NCI-H2081 treated with DMSO at 0.1 percent for 48 hours (cell line): ENCODE results near the gene DDX3X.
"Not testable (repeated sequence)": the region's sequence is repeated elsewhere in the genome, so short reads cannot be mapped to it uniquely, and the experiment has no call there.

Experiments
- DNase-seq: peaks from one replicate; lab custom pipeline; 2025; lab: John Stamatoyannopoulos, UW

The DDX3X gene

DNA sequence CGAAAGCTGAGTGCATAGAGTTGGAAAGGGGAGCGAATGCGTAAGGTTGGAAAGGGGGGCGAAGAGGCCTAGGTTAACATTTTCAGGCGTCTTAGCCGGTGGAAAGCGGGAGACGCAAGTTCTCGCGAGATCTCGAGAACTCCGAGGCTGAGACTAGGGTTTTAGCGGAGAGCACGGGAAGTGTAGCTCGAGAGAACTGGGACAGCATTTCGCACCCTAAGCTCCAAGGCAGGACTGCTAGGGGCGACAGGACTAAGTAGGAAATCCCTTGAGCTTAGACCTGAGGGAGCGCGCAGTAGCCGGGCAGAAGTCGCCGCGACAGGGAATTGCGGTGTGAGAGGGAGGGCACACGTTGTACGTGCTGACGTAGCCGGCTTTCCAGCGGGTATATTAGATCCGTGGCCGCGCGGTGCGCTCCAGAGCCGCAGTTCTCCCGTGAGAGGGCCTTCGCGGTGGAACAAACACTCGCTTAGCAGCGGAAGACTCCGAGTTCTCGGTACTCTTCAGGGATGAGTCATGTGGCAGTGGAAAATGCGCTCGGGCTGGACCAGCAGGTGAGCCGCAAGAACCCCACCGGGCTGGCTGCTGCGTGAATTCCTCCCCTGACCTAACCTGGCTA, at the start of gene DDX3X:
TSS of gene DDX3X (plus strand) at position 419 of the 619 bp plus-strand sequence. CDS start at position 510, 91 bp downstream.
- peak; percentile 88 for DNase-seq

DNA sequence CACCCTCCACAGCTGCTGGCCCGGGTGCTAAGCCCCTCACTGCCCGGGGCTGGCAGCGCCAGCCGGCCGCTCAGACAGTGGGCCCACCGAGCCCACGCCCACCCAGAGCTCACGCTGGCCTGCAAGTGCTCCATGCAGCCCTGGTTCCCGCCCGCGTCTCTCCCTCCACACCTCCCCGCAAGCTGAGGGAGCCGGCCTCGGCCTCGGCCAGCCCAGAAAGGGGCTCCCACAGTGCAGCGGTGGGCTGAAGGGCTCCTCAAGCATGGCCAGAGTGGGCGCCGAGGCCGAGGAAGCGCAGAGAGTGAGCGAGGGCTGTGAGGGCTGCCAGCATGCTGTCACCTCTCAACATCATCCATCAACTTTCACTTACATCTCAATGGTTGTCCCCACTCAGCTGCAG, 48.0 kb upstream of the DDX3X start:
- not testable (repeated sequence) for DNase-seq

DNA sequence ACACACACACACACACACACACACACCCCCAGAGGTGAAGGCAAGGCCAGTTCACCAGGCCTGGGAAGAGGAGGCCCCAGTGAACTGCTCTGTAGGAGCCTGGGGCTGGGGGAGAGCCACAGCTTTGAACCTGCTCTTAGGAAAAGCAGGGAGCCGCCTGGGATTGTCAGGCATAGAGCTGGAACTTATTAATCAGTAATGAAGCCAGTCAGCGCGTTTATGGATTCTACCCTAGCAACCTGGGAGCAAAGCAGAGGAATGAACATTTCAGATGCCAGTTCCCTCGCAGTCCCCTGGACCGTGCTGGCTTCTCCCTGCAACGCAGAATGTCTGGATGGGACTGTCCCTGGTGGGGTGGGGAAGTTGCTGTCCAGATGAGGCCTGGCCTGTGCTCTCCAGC, 45.3 kb upstream of the DDX3X start:
- DNase-seq, result no peak

DNA sequence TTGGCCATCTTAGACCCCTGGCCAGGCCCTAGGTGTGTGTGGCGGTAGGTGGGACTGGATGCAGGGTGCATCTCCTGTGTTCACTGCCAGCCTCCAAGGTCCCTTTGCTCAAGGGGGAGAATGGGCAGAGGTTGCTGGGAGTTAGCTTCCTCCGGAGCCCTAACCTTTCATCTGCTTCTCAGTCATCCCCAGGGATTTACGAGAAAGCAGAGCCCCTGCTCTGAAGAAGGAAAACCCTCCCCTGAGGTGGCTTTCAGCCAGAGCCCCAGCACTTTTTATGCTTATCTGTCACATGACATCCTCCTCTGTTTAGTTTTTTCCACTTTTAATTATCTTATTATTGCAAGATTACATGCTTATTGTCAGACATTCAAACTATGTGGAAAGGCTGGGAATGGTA, 44.9 kb upstream of the DDX3X start:
- DNase-seq, result no peak

DNA sequence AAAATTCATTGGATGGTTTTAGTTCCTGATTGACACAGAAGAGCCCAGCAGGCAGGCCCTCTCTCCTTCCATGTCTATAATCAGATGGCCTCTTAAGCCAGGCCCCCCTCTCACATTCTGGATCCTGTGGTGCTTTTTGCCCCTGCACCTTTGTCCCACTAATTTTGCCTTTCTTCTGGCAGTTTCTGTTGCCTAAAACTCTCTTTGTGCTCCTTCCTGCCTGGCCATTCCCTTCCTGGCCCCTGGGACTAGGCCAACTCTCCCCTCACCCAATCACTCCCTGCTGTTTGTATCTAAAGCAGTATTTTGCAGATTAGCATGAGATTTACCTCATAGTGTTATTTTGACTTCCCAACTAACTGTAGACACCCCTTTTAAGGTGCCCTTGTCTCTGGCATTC, 42.7 kb upstream of the DDX3X start:
- DNase-seq, result no peak

DNA sequence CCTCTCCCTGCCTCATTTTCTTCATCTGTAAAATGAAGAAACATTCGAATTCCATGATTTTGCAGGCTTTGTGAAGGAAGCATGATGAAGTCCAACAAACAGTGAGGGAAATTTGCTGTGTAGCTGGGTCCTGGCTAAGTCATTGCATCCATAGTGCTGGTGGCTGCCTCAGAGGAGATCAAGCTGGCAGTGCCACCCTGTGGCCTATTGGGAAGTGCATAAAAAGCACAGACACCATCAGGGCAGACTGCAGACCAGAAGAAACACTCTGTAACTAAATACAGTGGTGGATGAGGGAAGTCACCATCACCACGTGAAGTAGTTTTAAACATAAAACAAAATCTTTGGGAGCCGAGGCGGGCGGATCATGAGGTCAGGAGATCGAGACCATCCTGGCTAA, 40.7 kb upstream of the DDX3X start:
- no peak for DNase-seq

DNA sequence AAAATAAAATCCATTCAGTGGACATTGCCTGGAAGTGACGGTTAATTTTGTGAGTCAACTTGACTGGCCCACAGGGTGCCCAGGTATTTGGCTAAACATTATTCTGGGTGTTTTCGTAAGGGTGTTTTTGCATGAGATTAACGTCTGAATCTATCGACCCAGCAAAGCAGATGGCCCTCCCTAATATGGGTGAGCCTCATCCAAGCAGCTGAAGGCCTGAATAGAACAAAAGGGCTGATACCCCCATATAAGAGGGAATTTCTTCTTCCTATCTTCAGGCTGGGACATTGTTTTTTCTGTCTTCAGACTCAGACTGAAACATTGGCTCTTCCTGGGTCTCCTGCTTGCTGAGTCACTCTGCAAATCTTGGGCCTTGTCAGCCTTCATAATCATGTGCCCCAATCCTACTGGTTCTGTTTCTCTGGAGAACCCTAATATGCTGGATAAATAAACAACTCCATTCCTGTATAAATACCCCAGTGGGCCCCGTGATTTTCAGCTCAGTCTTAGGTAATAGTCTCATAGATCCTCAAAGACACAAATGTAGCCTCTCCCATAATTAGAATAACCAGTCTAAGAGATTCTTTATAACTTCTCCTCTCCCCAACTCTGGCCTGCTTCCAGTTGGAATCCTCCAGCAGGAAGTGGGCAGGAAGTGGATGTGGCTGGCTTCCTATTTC, 33.1 kb upstream of the DDX3X start:
- DNase-seq, result no peak

DNA sequence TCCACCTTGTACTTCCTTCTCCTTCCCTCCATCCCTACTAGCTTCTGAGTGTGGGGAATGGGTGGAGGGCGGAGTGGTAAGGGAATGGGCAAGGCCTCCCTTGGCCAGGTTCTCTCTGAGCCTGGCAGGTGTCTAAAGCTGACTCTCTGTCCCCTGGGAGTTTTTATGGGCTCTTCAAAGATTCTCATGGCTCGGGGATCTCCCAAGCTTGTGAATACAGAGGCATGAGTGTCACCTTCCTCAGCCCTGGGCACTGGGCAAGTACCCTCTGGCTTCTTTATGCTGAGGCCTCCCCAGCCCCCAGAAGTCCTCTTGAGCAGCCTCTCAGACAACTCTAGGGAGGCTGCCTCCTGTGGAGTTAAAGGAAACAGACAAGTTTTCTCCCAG, 32.5 kb upstream of the DDX3X start:
- no peak for DNase-seq

DNA sequence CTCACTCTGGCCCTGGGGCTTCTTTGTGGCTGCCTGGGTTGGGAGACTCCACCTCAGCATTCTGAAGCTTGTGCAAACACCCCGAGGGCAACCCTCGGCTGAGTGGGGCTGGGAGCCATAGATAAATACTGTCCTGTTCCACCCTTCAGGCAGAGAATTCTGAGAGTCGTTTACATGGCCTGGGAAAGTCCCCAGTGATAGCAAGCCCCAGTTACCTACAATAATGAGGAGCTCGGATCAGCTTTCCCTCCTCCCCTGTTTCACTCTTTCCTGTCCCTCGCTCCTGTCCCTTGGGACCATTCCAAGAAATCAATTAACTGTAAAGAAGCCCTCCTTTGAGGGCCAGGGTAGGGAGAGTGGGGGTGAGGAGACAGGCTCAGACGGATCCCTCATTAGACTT, 31.6 kb upstream of the DDX3X start:
- no peak for DNase-seq

DNA sequence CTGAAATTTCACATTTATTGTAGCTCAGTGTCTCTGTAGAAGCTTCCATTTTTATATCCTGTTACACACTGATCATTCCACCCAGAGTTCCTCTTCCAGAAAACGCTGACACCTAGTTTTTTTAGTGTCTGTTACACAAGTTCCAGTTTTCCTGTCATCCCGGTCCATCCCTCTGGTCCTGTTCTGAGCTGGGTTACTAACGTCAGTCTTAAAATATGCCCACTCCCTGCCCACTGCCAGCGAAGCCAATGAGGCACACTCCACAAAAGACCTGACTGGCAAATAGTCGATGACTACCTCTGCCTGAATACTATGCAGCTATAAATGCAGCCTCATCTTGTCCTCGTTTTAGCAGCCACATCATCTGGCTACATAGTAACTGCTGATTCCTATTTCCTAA, 30.9 kb upstream of the DDX3X start:
- no peak for DNase-seq

DNA sequence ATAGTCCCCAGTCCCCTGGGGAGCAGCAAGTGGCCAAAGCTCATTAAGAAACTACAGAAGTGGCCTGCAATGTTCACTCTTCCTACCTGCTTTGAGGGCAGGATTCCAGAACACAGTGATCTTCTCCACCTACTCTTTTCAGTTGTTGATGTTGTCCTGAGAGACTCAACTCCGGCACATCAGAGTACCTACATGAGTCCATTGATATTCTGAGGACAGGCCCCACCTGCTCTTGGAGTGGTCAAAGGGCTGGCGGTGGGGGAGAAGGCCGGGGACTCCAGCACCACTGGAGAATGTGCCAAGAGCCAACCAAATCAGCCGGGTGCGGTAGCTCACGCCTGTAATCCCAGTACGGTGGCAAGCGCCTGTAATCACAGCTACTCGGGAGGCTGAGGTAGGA, 29.8 kb upstream of the DDX3X start:
- no peak for DNase-seq

DNA sequence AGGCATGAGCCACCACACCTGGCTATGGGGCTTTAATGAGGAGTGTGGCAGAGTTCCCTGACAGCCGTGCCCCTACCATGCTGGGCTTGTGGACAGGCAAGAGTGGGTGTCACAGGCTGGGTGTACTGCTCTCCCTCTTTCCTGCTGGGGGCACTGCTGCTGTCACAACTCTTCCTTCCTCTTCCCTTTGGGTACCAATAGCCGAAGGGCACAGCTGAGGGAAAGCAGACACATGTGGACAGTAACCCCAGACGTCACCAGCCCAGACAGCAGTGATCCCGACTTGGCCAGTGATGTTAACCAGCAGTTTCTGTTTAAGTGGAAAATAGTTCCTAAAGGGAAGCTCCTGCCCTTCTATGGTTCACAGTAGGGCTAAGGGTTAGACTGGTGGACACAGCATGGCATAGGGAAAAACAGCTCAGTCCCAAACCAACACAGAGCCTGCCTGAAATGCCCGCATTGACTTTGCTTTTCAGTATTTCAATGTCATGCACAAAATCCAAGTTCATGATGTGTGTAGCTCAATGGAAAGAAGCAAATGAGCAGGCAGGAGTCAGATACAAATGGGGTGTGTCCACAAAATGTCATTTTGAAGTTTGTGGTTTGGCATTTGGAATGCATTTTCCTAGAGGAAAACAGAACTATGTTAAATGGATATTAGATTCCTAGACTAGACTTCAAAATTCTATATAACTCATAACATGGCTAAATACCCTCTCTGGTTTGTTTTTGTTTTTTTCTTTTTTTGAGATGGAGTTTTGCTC, 24.9 kb upstream of the DDX3X start:
- DNase-seq, result no peak

DNA sequence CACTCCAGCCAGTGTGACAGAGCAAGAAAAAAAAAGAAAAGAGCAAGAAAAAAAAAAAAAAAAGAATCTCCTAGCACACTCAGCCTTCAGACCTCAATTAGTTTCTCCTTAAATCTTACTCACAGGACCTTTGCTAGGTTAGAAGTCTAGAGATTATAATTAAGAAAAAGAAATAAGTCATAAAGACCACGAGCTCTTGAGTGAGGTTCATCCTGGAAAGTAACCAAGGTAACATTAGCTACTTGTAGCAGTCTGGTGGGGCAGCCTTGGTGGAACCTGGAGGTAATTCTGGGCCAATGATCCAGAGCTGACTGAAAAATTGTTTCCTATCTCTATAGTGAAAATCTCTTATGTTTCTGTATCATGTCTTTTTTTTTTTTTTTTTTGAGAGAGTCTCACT, 21.2 kb upstream of the DDX3X start:
- no peak for DNase-seq

DNA sequence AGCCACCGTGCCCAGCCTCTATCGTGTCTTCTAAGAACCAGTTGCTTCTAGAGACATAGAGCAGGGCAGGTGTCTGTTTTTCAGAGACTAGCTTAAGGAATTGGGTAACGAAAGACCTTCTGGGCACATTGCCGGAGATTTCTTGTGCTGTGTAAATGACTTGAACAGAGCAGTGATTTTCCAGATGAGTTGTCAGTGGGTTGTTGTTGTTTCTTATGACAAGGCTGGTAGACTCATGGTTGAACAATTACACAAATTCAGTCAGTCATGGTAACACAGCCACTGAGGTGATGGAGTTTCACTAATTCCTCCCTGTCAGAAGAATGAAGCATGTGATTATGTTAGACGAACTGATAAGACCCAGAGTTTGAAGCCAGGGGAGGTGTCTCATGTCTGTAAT, 20.5 kb upstream of the DDX3X start:
- no peak for DNase-seq

DNA sequence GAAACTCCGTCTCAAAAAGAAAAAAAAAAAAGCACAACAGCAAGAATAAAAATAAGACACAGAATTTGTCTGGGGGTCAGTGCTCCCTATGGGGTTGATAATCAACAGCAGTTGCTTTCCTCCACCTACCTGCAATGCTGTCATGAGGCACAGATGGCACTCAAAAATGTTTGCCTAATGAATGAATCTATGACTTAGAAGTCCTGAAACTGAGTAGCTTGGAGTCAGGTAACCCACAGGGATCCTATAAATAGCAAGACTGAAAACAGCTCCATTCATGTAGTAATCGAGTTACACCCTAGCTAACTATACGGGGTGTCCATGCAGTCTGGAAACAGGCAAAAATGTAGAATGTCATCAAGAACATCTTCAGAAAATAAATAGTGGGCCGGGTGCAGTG, 19.8 kb upstream of the DDX3X start:
- no peak for DNase-seq

DNA sequence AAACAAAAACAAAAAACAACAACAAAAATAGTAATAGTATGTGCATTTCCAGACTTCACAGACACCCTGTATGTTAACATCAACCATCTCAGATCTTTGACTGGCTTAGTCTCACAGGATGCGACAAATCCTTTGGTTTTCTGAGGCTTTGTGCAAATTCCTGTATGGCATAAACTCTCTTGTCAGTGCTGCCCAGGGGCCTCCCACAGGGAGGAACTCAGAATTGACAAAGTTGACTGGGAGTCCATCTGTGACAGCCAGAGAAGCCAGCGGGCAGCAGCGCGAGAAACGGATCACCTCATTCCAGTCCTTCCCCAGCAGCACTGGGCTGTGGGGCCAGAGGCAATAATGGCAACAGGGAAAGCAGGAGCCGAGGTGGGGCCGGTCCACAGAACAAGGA, 19.1 kb upstream of the DDX3X start:
- DNase-seq, result no peak

DNA sequence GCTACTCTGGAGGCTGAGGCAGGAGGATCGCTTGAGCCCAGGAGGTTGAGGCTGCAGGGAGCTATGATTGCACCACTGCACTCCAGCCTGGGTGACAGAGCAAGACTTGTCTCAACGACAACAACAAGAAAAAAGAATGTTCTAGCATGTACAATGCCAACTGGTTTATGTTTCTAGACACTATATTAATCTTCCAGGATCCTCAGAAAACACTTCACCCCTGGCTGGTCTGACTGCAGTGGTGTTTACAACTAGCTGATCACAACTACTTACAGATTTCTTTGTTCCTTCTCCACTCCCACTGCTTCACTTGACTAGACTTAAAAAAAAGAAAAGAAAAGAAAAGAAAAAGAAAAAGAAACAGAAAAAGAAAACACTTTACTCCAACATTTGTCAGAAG, 17.7 kb upstream of the DDX3X start:
- not testable (repeated sequence) for DNase-seq

DNA sequence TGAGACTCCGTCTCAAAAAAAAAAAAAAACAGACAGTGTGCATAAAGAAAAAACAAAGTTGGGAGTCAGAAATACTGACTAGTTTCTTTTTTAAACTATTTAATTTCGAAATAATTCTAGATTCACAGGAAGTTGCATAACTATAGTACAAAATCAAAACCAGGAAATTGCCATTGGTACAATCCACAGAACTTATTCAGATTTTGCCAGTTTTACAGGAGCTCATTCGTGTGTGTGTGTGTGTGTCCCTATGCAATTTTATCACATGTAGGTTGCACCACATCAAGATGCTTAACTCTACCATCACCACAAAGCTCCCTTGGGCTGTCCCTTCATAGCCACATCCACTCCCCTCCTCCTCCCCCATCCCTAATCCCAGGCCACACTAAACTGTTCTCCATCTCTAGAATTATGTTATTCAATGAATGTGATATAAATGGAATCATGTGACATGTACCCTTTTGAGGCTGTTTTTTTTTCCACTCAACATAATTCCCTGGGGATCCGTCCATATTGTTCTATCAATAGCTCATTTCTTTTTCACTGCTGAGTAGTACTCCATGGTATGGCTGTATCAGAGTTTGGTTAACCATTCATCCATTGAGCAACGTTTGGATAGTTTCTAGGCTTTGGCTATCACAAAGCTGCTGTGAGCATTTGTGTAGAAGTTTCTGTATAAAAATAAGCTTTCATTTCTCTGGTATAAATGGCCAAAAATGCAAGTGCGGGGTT, 16.3 kb upstream of the DDX3X start:
- no peak for DNase-seq

DNA sequence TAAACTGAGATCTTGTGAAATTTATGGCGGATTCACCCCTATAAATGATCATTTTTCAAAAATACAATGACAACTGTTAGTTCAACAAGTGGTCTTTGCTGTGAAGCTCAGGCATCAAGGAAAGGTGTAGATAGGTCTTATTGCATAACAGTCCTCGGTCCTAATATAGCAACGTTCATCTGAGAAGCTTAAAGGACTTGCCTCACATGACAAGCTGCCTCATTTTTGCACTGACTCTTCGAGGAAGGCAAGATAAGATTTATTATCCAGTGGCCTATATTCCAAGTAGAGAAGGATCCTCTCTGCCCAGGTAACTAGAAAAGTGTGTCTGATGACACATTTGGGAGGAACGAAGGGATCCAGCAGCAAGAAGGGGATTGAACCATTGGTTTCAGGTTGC, 13.6 kb upstream of the DDX3X start:
- DNase-seq, result no peak

DNA sequence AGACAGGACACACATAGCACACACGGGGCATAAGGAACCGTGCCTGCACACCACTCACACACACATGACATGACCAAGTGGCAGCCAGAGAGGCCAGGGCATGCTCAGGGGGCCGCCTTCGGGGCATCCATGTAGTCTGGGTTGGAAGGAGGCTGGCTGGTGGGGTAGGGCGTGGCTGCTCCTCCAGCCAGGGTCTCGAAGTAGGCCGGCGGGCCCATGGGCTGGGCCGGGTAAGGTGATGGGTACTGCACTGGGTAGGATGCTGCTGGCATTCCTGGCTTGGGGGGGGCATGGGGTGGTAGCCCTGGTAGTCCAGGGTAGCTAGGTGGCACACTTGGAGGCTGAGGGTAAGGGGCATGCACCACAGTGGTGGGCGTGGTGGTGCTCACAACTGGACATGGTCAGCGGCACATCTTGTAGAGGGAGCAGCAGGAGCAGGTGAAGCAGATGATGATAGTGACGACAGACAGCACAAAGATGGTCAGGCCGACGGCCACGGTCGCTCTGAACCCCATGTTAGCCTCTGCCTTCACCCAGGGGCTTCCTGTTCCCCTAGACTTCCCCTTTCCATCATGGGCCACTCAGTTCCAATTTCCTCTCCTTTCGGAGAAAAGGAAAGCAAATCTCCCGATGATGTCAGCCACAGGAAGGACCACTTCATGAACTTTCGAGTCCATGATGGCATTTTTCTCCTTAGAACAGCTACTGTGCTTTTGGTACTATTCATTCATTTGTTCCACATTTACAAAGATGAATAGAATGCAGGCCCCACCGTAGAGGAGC, 10.9 kb upstream of the DDX3X start:
- DNase-seq, result no peak

DNA sequence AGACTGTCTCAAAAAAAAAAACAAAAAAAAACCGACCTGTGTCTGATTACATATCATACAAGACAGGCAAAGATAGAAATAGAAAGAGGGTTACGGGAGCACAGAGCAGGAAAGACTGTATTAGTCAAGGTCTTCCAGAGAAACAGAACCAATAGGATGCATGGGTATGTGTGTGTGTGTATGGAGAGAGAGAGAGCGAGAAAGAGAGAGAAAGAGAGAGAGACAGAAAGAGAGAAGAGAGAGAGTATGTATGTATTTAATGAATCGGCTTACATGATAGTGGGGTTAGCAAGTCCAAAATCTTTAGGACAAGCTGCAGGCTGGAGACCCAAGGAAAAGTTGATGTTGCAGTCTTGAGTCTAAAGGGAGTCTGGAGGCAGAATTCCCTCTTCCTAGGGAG, 7.5 kb upstream of the DDX3X start:
- DNase-seq, result no peak

DNA sequence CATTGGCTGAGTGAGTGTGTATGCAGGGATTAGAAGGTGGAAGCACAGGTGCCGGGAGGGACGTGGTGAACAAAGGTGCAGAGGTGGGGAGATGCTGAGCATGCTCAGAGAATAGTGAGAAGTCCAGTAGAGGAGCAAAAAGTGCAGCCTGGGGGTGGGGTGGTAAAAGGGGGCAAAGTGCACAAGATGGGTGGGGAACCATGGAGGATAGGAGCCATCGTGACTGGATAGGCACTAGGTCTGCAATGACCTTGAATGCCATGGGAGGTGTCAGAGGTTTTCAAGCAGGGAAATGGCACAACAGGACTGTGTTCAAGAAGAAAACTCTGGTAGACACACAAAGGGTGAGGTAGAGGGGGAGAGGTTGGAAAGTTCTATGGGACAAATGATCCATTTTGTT, 6.6 kb upstream of the DDX3X start:
- DNase-seq, result no peak
